IPS-NIHi7 (cell line): Measurements from ENCODE around the gene NTS.

ENCODE experiments used
- DNase-seq: peaks from one replicate; pipeline ENCODE4 v3.0.0; 2012; ENCODE audit warnings: mixed read lengths; ENCODE audit errors: extremely low spot score

NTS gene, protein sequence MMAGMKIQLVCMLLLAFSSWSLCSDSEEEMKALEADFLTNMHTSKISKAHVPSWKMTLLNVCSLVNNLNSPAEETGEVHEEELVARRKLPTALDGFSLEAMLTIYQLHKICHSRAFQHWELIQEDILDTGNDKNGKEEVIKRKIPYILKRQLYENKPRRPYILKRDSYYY

DNA sequence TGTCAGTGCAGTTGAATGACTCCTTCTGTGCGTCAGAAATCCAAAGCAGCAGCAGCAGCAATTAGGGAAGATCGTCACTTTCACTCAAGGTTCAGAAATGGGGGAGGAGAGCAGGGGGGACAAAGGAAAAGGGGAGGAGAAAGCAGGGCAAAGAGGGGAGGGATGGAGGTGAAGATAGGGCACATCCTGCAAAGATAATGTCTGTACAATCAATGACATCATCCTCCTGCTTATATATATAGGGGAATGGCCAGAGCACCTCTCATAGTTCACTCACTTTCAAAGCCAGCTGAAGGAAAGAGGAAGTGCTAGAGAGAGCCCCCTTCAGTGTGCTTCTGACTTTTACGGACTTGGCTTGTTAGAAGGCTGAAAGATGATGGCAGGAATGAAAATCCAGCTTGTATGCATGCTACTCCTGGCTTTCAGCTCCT lies at the start of gene NTS:
Gene NTS (plus strand): TSS at position 265 of the 431 bp plus-strand sequence. CDS start 109 bp downstream, at position 374.
- DNase-seq = peak; percentile 16

DNA sequence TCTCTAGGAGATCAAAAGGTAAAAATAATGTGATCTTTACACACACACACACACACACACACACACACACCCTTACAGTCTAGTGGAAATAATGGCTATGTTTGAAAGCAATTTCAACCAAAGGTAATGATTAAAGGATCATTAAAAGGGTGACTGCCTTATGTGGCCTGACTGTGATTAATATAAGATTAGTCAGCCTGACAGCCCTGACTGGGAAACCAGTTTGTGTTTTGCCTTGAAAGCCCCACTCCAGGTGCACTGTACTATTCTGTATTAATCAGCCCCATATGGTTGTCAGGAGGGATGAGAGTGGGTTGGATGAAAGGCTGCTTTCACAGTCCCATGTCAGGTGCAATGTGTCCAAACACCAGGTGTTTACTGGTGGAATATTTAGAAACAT lies 48.3 kb upstream of the NTS start:
- DNase-seq = no peak

DNA sequence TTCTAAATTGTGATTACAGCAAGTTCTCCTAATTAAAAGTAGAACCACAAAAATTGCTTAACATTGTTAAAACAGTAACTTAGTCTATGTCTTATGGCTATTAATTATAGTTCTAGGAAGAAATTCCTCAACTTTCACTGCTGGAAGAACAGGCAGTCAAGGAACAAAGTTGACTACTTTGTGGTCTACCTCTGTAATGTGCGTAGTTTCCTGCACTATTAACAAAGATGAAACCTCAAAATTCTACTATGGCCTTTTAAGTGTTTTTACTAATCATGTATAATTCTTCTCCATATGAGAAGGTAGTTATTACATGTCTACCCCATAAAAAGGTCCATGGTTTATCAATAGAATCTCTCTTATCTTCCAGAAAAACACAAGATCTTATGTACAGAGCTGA lies 45.5 kb upstream of the NTS start:
- no peak for DNase-seq

DNA sequence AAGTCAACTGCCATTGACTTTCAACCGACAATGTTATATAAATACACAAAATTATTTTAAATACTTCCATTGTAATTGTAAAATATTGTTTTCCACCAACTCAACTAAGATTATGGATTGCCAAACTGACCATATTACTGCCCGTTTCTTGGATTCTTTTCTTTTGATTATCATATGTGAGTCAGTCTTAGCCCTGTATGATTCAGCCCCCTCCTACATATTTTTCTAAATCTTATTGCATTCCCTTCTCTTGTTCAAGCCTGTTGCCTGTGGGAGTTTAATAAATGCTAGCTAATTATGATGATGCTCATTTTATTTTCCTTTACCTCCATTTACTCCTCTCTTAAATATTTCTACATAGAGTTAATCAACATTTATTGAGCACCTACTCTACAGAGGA lies 44.7 kb upstream of the NTS start:
- no peak for DNase-seq

DNA sequence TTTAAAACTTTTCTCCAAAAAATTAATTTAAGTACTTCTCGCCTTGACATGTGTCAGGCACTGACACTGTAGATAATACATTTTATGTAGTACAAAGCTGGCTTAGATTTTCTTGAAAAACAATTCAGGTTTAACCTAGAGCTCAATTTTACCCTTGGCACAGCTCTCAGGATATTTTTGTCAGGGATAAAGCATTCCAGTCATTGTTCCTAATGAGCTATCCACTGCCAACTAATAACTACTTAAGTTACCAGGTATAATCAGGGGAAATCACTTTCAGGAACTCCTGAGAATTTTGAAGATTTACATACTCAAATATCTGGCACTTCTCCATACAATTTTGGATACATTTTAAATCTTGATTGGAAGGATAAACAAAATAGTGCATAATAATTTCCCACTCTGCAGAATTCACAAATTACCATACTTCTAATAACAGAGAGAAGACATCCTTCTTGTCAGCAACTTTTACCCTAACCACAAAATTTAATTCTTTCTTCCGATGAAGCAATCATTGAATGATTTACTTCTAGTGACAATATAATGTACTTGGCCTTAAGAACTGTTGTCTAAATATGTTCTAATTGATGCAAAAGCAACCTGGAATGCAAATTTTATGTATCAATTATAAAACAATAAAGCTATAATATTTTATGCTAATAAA lies 42.6 kb upstream of the NTS start:
- DNase-seq = no peak

DNA sequence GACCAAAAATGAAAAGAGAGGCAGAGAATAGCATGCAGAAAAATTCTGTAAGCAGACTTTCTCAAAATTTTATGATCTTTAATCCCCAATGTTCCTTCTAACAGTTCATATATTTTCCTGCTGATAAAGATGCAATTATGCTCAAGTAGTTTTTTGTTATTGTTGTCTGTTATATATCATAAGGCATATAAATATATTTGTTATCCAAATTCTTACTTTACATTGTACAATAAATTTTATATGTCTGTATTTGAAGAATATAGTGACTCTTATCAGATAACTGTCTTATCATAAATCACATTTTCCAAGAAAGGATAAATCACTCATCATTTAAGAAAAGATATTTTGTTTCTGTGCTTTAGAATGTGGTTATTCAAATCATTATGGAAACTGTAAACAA lies 40.5 kb upstream of the NTS start:
- DNase-seq = no peak

DNA sequence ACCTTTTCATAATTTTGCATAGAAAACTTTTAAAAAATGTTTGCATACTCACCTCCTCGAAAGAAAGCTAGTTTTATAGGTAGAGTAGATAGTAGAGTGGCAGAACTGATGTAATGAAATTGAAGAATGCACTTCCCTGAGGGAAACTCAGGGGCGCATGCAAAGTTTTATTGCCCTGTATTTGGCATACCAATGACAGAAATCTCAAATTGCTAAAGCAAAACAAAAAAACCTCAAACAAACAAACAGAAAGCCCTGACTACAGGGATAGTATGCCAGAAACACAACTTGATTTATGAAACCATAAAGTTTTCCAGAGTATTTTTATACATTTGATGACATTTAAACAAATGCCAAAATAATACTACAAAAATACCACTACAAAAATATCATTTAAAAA lies 39.7 kb upstream of the NTS start:
- DNase-seq = no peak

DNA sequence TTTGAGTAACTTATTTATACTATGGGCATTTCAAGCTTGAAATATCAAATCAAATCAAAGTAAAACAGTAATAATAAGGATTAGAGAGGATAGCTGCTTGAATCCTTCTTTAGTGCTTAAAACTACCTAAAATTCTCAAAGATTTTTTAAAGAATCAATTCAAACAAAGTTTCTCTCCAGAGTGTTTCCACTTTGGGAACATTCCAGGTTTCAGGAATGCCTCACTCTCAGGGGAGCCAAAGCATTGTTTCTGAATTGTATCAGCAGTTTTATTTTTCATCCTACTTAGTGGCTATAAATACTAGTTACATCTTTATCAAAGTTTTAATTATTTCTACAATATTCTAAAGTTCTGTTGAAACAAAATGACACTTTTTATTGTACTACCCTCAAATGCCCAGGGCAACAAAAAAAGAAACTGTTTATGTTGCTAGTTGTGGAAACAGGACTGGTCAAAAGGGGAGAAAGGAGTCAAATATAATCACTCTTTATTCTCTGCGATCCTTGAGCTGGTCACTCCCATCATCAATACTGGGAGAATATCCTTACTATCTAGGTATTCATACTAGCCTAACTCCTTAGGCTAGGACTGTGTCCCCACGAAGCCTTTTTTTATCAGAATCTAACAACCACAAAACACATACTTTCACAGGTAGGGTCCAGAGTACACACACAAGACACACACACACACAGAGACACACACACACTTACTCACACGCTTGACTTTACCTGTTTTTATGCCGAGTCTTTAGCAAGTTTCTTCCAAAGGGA lies 38.5 kb upstream of the NTS start:
- DNase-seq = no peak

DNA sequence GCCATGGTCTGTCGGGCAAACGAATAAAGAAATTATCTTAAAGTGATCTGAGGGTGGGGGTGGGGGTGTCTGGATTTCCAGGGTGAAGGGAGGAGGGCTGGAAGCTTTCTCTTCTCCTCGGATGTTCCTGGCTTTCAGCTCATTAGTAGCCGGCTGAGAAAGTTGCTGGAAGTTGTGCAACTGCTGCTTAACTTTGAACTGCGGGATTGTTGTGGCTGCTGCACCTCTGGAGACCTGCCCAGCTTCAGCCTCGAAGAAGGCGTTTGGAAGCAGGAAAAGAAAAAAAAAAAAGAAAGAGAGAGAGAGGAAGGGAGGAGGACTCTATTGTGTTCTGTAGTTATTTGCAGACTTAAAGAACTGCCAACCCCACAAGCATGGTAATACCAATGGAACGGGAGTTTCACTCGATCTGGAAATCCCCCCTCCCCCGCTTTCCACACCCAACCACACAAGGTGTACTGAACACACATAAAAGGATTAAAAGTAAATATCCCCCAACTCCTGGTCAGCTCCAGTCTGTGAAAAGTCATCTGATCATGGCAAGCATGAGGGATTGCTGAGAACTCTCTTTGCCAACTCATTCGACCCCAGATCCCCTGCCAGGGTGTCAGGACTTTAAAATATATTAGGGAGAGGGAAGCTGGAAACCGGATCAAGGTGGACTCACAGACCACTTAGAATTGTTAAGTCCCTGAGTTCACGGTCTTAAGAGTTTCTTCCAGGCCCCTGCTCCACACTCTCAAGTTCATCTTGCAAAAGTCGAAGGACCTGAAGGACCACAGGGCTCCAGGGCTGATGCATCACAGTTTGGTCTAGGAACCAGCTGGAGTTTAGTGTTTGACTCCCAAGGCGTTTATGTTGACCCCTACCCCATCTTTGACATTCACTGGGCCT lies 37.7 kb upstream of the NTS start, which contains the start of gene RASSF9:
Gene RASSF9 (minus strand): TSS at position 213 of the 894 bp plus-strand sequence. CDS start 208 bp downstream, at position 5.
- DNase-seq = peak; percentile 18

DNA sequence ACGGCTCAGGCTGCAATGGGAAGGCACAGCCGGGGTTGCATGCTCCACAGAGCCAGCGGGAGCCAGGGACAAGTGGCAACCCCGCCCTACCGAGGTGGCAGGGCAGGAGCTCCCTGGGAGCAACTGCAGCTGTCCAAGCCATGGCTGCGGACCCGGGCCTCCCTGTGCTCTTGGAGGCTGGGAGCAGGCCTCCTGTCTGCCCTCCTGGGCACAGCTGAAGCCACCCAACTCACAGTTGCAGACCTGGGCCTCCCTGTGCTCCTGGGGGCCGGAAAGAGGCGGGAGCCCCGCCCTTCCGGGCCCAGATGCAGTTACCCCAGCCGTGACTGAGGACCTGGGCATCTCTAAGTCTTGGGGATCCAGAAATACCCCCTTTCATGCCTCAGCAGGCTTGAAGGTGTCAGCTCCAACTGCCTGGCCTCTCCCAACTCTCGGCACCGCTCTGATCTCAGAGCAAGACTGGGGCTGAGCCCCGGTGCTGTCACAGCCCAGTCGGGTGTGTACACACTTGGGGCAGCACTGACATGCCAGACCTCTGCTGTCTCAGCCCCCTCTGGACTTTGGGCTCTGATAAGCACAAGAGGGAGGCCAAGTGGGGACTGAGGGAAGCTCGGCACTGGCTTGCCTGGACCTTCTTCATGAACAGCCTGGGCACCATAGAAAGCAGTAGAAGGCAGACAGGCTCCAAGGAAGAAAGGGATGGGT lies 30.3 kb upstream of the NTS start:
- no peak for DNase-seq

DNA sequence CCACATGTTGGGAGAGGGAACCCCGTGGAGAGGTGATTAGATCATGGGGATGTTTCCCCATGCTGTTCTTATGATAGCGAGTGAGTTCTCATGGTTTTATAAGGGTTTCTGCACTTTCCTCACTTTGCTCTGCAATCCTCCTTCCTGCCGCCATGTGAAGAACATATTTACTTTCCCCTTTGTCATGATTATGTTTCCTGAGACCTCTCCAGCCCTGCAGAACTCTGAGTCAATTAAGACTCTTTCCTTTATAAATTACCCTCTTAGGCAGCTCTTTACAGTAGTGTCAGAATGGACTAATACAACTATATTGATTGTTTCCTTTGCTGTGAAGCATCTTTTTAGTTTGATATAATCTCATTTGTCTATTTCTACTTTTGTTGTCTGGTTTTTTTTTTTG lies 24.8 kb upstream of the NTS start:
- no peak for DNase-seq

DNA sequence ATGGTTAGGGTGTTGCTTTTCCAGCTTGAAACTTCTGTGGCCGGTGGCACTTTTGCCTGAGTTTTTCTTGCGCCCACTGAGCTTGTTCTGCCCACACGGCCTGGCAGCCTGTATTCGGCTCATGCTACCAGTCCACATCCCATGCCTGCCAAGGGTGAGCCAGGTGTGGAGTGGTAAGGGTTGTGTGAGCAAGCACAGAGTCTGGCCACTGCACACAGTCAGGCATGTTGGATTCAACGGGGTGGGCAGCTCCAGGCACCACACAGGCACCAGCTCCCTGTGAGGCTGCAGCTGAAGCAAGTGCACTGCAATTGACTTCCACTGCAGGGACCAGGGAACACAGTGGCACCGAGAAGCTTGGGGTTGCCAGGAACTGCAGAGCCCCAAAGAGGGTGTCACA lies 18.8 kb upstream of the NTS start:
- no peak for DNase-seq

DNA sequence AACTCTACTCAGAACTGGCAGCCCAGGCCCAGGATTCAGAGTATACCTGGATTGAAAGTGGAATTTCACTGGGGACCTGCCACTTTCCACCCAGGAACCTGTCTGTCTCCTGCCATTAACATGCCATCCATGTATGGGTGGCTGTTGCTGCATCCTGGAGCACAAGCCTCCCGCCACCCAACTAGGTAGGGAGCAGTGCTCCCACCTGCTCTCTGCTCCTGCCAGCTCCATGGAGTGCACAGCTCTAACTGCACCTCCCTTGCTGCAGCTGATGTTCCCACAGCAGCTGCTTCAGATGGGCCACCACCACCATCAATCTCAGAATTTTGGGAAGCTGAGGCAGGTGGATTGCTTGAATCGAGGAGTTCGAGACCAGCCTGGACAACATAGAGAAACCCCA lies 17.1 kb upstream of the NTS start:
- DNase-seq = no peak

DNA sequence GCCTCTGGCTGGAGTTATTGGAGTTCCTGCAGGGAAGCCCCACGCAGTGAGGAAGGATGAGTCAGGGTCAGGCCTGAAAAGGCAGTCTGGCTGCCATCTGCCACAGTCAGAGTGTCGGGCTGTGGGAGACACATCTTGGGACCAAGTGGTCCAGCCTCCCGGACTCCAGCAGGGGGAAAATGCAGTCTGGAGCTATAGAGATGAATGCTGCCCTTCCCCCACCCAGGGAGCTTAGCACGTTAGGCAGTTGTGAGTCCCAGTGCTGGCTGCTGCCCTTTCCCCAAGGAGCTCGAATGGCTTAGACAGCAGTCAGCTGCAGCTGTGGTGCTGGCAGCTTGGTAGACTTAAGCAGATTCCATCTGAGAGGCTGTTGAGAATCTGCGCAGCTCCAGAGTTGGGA lies 8.2 kb upstream of the NTS start:
- no peak for DNase-seq

DNA sequence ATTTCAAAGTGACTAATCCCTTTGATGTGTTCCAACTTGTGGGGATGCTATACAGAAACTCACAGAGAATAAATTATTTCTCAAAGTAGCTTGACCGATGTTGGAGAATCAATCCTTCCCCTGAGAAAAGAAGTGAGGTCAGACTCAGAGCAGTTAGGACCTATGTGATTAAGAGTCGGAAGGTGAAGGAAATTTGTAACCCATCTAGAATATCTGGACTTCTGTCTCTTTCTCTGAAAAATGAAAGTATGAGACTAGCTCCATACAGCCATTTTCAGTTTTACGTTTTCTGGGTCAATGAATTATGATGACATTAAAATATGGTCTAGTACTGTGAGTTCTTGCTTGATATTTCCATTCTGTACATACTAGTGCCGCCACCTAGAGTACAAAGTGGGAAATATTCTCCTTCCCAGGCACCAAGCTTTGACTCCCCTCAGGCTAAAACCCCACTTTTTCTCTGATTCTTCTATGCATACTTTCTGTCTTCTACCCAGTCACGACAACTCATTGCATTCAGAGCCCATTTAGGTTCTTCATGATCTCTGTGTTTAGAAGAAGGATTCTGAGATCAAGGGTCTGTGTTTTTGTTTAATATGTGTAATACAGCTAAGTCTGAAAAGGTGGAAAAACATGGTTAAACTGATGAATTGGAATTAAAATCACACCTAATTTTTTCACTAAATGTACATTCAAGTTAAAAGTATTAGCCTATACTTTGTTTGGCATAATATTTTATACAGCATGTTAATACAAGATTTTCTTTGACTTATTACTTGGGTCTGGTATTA lies 6.9 kb upstream of the NTS start:
- DNase-seq = peak; percentile 57

DNA sequence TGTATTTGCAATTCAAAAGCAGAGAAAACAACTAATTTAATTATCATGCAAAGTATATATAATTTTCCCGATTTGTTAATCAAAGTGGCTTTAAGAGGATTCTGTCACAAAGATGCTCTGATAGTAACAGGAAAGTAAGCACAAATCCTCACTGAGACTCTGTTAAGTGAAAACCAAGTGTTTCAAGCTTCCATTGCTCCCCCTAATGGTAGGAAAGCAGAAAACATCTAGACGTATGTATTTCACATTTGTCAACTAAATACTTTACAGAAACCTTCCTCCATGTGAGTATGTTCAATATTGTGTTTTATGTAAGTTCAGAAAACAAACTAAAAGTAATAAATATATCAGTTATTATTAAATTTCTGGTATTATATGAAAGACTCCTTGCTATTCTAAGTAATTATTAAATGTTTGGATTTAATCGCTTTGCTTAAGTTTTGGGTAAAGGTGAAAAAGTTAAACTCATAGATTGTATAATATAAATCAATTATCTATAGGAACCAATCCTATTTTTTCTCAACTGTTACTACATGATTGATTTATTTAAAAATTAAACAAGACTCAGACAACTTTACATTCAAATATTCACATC lies 1.5 kb upstream of the NTS start:
- DNase-seq = peak; percentile 23

DNA sequence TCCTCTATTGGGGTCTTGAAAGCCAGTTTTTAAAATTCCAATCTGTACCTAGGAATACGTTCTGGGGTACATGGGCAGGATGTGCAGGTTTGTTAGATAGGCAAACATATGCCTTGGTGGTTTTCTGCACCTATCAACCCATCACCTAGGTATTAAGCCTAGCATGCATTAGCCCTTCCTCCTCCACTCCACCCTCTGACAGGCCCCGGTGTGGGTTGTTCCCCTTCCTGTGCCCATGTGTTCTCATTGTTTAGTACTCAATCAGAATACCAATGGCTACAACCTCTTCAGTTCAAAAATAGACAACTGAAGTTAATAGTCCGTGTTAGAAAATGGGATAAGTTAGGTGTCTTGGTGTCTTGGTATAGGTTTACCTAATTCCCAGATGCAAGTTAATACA lies 3.4 kb downstream of the NTS start:
- no peak for DNase-seq

DNA sequence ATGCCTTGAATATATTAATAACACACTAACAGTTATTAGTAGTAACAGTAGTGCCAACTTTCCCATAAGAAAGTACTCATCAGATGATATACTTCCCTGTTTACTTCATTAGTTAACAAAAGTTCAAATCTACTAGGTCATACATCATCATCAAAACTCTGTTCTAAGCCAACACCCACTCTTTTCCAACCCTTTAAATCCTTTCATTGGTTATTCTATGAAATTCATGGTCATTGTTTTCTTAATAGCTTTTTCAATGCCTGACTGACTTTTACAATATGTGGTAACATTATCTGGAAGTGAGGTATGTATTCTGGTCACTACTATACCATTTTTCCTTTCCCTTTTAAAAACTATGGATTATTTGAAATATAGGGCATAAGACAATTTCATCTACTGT lies 9.7 kb downstream of the NTS start:
- no peak for DNase-seq

DNA sequence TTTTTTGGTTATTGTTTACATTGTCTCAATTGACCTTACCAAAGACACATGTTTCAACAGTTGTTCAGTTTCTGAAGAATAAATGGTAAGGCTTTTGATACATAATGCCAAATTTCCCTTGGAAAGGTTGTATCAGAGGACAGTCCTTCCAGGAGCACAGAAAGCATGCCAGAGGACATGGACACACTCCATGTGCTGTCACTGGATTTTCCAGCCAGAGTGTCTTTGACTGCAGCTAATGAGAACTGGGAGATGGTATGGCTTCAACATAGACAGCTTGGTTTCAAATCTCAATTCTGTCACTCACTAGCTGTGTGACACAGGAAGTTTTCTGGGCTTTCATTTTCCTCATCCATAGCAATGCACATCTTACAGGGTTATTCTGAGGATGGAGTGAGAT lies 20.6 kb downstream of the NTS start:
- DNase-seq = no peak

DNA sequence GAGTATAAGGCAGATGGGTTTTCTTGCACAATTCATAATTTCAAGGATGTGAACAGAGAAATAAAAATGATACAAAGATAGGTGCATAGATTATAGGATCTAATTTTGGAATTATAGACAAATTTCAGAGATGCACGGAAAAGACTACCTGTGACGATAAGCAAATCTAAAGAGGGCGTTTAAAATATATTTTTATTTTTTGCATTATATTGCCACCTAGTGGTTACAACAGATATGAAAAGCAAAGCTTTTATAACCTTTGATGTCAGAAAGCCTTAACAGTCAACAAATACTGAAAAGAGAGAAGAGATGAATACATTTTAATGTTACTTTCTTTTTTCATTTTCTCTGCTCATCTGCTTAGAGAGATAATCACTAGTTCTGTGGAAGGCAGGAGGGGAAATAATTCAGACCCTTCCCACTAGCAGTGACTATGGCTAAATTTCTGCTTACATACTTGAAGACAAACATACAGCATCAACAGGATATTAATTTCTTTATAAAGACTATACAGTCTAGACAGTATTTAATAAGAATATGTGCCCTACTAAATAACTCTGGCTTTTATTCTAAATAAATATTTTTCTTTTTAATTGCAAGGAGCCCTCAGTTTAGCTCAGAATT lies 46.3 kb downstream of the NTS start:
- DNase-seq = peak; percentile 24
